ENCODE data around the gene FYCO1. TPM values are rescaled to one million over a fixed set of nuclear protein-coding genes. Genes with fewer than 3 reads are reported as not detected.

Gene FYCO1
- polyA plus RNA-seq, 4 donors = 16.5 to 19.3 (median 18.1) TPM

DNA sequence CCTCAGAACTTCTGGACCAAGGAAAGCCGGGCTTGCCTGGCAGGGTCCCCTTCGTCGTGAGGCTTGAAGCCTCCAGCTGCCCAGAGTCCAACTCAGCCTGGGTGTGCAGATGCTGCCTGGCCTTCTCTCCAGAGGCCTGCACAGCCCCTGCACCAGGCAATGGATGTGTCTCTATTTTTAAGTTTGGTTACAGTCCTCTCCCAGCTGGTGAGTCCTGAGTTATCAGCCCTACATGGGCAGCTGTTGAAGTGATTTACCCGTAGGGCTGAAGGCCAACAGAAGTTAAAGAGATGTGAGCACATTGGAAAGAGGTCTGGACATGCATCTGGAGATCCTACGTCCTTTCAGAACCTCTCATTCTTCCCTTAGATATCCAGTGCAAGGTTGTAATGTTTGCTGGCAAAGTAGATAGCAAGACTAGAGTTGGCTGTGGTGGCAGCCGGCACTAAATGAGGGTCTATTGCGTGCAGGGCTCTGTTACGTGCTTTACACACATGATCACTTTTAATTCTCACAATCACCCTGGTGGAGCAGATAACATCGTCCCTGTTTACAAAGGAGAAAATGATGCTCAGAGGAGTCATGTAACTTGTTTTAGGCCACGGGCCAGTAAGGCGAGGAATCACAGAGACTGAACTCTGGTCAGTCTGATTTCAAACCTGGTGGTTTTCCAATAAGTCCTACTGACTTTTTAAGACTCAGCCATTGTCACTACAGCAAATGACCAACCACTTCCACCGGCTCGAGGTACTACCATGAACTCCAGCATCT, 9.9 kb downstream of the FYCO1 start:
- no peak for DNase-seq (ENCODE audit: low read depth in 4 of 4, low spot score in 2 of 4)

- DNase-seq (ENCODE audit: low read depth in 4 of 4, low spot score in 2 of 4) = no peak
These were observed 11.0 kb downstream of the FYCO1 start for GRCh38 chr3:45984331-45985312.

GRCh38 chr3:45983770-45984169, 11.9 kb downstream of the FYCO1 start:
- DNase-seq (ENCODE audit: low read depth in 4 of 4, low spot score in 2 of 4) = no peak

DNA sequence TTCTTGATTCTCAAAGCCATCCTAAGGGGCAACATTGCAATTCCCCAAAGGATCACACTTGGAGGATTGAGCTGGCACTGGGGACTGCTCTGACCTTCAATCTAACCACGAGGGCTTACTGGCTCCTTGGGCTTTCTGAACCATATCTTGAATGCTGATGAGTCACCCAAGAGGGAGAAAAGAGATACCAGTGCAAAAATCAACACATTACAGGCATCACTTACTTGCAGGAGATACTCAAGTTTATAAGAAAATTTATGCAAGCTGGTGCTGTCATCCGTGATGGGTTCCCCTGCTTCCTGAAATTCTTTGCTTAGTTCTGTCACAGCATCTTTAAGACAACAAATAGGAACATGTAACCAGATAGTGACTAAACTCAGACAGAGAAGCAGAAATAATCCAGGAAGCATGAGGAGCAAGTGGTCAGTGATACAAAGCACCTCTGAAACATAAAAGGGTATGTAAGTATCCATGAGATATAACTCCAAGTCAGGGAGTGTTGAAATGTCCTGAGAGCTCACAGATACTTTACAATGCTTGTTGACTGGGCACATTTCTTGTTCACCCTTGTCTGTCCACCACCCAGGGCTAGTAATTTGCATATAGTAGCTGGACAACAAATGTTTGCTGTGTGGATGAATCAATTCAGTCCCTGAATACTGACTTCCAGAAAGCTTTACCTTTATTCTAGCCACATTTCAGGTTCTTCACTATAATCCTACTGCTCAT, 14.1 kb downstream of the FYCO1 start:
- DNase-seq (ENCODE audit: low read depth in 4 of 4, low spot score in 2 of 4) = no peak

DNA sequence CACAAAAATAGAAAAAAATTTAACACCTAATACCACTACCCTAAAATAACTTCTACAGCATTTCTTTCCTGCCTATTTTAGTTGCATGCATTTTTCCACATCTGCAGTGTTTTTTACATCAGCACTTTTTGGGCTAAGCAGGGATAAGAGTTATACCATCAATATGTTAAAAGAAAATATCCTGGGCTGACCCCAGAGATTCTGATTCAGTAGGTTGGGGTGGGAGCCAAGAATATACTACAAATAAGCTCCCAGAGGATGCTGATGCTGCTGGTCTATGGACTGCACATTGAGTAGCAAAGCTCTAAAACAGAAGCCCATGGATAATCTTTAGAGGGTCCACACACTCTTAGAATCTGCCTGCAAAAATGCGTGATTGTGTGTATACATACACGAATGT, 14.8 kb downstream of the FYCO1 start:
- DNase-seq (ENCODE audit: low read depth in 4 of 4, low spot score in 2 of 4) = no peak

GRCh38 chr3:45980229-45980813, 15.3 kb downstream of the FYCO1 start:
- no peak for DNase-seq (ENCODE audit: low read depth in 4 of 4, low spot score in 2 of 4)

GRCh38 chr3:45979378-45979777, 16.2 kb downstream of the FYCO1 start:
- DNase-seq (ENCODE audit: low read depth in 4 of 4, low spot score in 2 of 4) = no peak

DNA sequence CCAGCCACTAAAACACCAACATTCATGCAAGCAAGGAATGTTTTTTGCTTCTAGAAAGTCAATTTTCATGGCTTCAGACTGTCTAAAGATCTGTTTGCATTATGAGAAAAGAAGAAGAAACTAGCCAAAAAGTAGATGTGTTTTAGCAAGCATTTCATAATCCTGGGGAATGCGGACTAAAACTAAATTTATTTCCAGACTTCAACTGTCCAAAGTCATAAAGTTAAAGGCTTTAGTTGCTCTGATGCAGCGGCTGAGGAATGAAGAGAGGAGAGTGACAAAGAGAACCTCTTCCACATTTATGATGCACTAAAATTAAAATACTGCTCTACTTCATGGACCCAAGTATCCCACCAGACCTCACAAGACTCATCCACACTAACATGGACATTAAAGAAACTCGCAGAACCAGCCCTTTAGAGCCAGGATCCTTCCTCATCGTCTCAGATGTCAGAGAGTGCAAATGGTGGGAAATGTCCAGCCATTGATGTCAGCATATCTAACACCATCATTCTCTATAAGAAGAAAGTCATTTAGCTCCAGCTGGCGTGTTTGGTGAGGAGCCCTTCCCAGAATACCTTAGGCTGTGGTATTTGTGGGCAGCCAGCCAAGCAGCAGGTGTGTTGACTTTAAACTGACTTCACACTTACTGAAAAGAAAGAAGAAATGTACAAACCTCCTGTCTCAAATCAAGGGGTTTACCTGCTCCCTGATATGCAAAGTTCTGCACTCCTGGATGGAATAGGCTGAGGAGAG, 17.4 kb downstream of the FYCO1 start:
- DNase-seq (ENCODE audit: low read depth in 4 of 4, low spot score in 2 of 4) = no peak

GRCh38 chr3:45976191-45977091, 19.2 kb downstream of the FYCO1 start:
- DNase-seq (ENCODE audit: low read depth in 4 of 4, low spot score in 2 of 4) = no peak

GRCh38 chr3:45975686-45976085, 19.9 kb downstream of the FYCO1 start:
- DNase-seq (ENCODE audit: low read depth in 4 of 4, low spot score in 2 of 4) = no peak

DNA sequence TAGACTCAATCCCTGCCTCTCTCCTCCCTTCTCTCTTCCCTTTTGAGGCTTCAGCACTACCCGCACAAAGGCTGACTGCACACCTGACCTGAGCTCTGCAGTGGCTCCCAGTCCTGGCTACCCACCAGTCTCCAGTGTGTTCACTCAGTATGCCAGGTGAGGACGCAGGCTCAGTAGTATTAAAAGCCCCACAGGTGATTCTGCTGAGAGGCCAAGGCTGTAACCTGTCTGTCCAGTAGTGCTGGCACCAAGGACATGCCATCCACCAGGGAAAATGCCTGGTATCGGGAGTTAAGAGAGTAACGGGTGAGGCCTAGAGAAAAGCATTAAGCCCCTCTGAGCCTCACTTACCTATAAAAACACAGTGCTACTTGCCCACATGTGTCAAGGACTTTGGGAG, 20.9 kb downstream of the FYCO1 start:
- DNase-seq (ENCODE audit: low read depth in 4 of 4, low spot score in 2 of 4) = no peak

- no peak for DNase-seq (ENCODE audit: low read depth in 4 of 4, low spot score in 2 of 4)
These were observed 22.9 kb downstream of the FYCO1 start for GRCh38 chr3:45972534-45973402.

- no peak for DNase-seq (ENCODE audit: low read depth in 4 of 4, low spot score in 2 of 4)
These were observed 25.7 kb downstream of the FYCO1 start for GRCh38 chr3:45969953-45970352.

DNA sequence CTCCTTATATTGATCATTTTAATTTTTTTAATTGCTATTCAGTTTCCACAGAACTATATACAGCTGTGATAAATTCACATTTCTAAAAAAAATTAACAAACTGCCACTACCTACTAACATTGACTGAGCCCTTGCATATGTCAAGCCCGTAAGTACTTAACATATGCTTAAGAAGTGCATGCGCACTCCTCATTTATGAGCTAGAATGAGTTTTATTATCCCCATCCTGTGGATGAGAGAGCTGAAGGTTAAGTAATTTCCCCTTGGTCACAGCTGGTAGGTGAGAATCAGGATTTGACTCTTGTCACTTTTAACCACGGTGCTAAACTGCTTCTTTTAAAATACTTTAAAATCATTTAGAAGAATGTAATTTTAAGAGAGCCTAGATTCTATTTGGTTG, 26.5 kb downstream of the FYCO1 start:
- no peak for DNase-seq (ENCODE audit: low read depth in 4 of 4, low spot score in 2 of 4)

DNA sequence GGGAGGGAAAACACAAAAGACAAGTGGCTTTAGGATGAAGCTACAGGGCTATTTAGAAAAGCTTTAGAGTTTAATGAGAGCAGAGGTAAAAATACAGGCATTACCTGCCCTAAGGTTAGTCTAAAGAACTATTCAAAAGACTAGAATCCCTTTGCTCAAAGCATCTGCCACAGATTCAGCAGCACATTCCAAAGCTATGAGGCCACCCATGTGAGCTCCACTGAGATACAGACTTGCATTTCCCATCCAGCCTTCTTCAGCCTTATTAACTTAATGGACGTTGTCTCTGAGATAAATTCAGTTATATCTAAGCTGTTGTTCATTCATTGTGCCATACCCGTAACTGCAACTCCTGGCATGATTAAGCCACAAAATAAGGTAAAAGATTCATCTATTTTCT, 26.9 kb downstream of the FYCO1 start:
- no peak for DNase-seq (ENCODE audit: low read depth in 4 of 4, low spot score in 2 of 4)

DNA sequence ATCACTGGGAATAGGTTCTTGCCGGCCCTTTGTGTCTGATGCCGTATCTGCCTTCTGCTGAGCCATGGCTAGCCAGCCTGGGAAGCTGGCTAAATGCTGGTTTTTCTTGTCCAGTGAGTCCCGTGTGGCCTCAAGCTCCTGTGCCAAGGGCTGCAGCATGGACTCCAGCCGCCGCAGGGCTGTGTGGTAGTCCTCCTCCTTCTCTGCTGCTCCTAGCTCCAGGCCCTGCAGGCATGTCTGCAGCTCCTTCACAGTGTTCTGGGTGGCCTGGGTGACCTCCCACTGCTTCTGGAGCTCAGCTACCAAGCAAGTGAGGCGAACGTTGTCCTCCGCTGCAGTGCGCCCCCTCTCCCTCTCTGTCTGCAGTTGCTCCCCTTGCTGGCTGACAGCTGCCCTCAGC, 27.5 kb downstream of the FYCO1 start:
- DNase-seq (ENCODE audit: low read depth in 4 of 4, low spot score in 2 of 4) = no peak

DNA sequence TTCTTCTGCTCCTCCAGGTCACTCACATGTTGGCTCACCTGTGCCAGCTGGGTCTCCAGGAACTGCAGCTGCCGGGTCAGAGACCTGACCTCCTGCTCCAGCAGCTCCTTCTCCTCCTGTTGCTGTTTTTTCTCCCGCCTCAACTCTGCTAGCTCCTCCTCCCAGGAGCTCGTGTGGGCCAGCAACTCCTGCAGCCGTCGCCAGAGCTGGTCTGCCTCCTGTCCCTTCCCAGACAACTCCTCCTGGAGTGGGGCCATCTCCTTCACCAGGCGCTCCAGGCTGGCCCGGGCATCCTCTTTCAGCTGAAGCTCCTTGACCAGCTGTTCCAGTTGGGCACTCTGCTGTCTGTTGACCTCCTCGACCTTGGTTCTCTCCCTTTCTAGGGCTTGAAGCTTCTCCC, 27.9 kb downstream of the FYCO1 start:
- no peak for DNase-seq (ENCODE audit: low read depth in 4 of 4, low spot score in 2 of 4)

Data from left renal cortex interstitium (tissue), 4 donors.